Psoas muscle (tissue), 8 donors: ENCODE measurements around the gene PDC. TPM values are rescaled to one million over a fixed set of nuclear protein-coding genes. Genes with fewer than 3 reads are reported as not detected.

Experiments used
- ATAC-seq, 4 donors: fragments of 200-7000 bp; cut with Tn5 transposase; one replicate each; pipeline ENCODE4 v1.9.1; 2020; ENCODE audit warnings: moderate library complexity in 3 of 4, mild to moderate bottlenecking in 2 of 4
- DNase-seq, 2 donors: peaks; one replicate each; pipeline ENCODE4 v3.0.0-alpha.2; 2020
- H3K27ac ChIP-seq: fragments of 200-600 bp; one replicate; pipeline ENCODE4 v1.8.0; 2022
- H3K27me3 ChIP-seq, 3 donors: fragments of 200-600 bp in 1 of 3; one replicate each; pipeline versions ENCODE4 v1.6.1 to v1.8.0; 2013 to 2022; ENCODE audit warnings: low read length in 2 of 3, mild to moderate bottlenecking in 2 of 3, moderate library complexity in 1 of 3; ENCODE audit not compliant: insufficient read depth in 3 of 3
- H3K36me3 ChIP-seq, 2 donors: fragments of 200-600 bp in 1 of 2; one replicate each; pipeline versions ENCODE4 v1.6.1 to v1.8.0; 2013 to 2022; ENCODE audit warnings: low read depth in 1 of 2, mild to moderate bottlenecking in 1 of 2, moderate library complexity in 1 of 2; ENCODE audit not compliant: insufficient read depth in 1 of 2
- H3K4me1 ChIP-seq: fragments of 200-600 bp; one replicate; pipeline ENCODE4 v1.8.0; 2022
- H3K4me3 ChIP-seq: fragments of 200-600 bp; one replicate; pipeline ENCODE4 v1.8.0; 2022; ENCODE audit warnings: mild to moderate bottlenecking
- H3K9me3 ChIP-seq: fragments of 200-600 bp; one replicate; pipeline ENCODE4 v1.8.0; 2022
- WGBS, 3 donors: extraction: QIAGEN DNeasy Blood & Tissue Kit; methylation state at CpG; one replicate each; pipeline versions ENCODE4 v1.1.6 to v1.1.7; 2013; 5-methylcytosine and 5-hydroxymethylcytosine counted together
- intact Hi-C, 2 donors: fragments of 100-400 bp; cut with DNase I; formaldehyde crosslinking; loops; one replicate each; pipeline versions ENCODE4 v1.11.0 to v1.14.2; 2022
- polyA plus RNA-seq, 3 donors: library from polyadenylated mRNA; stranded (reverse); fragments of 200-250 nt; gene quantifications; one replicate each; pipeline ENCODE4 v1.2.3, GENCODE V29; 2013
- total RNA-seq, 4 donors: library from RNA; stranded (reverse); fragmentation: NEBNext Ultra II Directional in 2 of 4; extraction: Animal tissue kit (Norgen Biotek cat#: 25700) in 2 of 4; gene quantifications; one replicate each; pipeline versions ENCODE4 v1.2.1 to v1.2.4, GENCODE V29; 2021 to 2023
- TF ChIP-seq, protein P1 (sequence below): fragments of 200-600 bp; IDR thresholded peaks from one replicate; pipeline ENCODE4 v1.8.0; 2022; ENCODE audit warnings: antibody characterized with exemption
- donor health status: healthy with polysubstance abuse.
- donor health status: DM: no; HTN: no; CAD: no; lungs with moderate emphysema.
- donor health status: Bipolar disorder and iron deficiency.
- donor health status: healthy.
- donor health status: DM: yes; HTN: yes; CAD: no.
- donor health status: DM: no; HTN: no; CAD: no.
- donor health status: DM: no; HTN: no; CAD: no.
- donor health status: DM: yes; HTN: yes; CAD: no.

Gene PDC
- total and polyA plus RNA-seq, 7 donors = not detected

DNA sequence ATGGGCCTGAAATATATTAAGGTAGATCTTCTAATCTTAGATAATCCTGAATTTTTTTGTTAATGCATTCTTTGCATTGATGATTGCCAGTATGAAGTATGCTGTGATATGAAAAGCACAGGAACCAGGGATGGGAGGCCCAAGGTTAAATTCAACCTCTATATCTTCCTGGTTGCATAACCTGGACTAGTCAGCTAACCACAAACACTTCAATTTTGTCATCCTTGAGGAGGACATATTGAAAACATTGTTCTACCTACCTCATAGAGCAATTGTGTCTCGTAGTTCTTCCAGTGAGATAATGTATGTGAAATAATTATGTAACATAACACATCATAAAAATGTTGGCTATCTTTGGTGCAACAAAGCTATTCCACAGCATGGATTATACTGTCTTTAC, 25.6 kb downstream of the PDC start:
- ATAC-seq (no peak), DNase-seq (no peak)
- intact Hi-C loops = no loop called here
- H3K9me3 ChIP-seq = no peaks in the 10 kb centered on the region
- TF ChIP-seq, protein P1, sequence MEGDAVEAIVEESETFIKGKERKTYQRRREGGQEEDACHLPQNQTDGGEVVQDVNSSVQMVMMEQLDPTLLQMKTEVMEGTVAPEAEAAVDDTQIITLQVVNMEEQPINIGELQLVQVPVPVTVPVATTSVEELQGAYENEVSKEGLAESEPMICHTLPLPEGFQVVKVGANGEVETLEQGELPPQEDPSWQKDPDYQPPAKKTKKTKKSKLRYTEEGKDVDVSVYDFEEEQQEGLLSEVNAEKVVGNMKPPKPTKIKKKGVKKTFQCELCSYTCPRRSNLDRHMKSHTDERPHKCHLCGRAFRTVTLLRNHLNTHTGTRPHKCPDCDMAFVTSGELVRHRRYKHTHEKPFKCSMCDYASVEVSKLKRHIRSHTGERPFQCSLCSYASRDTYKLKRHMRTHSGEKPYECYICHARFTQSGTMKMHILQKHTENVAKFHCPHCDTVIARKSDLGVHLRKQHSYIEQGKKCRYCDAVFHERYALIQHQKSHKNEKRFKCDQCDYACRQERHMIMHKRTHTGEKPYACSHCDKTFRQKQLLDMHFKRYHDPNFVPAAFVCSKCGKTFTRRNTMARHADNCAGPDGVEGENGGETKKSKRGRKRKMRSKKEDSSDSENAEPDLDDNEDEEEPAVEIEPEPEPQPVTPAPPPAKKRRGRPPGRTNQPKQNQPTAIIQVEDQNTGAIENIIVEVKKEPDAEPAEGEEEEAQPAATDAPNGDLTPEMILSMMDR = no peak
- WGBS, 3 donors = 91 to 97% (median 93%) methylated on average over 1 of the region's 1 CpG
- H3K4me3 ChIP-seq = no peak overlapping the region
- no peak overlapping the region for H3K27ac ChIP-seq
- no peaks in the 10 kb centered on the region for H3K27me3 ChIP-seq
- H3K4me1 ChIP-seq = no peaks in the 10 kb centered on the region
- peaks cover 0 to 18% of the 10 kb centered on the region in 2 donors for H3K36me3 ChIP-seq

DNA sequence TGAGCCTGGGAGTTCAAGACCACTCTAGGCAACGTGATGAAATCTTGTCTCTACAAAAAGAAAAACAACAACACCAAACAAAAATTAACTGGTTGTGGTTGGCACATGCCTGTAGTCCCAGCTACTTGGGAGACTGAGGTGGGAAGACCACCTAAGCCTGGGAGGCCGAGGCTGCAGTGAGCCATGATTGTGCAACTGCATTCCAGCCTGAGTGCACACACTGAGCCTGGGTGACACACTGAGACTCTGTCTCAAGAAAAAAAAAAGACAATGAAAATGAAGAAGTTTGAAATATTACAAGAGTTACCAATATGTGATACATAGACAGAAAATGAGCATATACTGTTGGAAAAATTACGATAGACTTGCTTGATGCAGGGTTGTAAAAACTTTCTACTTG, 31.9 kb downstream of the PDC start:
- 90 to 96% (median 92%) methylated on average over 3 of the region's 3 CpGs for WGBS, 3 donors
- H3K4me3 ChIP-seq = no peak overlapping the region
- TF ChIP-seq, protein P1 = no peak
- H3K27ac ChIP-seq = no peak overlapping the region
- H3K4me1 ChIP-seq = no peaks in the 10 kb centered on the region
- no peaks in the 10 kb centered on the region for H3K27me3 ChIP-seq
- H3K36me3 ChIP-seq = peaks cover 0 to 27% of the 10 kb centered on the region in 2 donors
- ATAC-seq (no peak), DNase-seq (no peak)
- intact Hi-C loops = no loop called here
- H3K9me3 ChIP-seq = no peaks in the 10 kb centered on the region

DNA sequence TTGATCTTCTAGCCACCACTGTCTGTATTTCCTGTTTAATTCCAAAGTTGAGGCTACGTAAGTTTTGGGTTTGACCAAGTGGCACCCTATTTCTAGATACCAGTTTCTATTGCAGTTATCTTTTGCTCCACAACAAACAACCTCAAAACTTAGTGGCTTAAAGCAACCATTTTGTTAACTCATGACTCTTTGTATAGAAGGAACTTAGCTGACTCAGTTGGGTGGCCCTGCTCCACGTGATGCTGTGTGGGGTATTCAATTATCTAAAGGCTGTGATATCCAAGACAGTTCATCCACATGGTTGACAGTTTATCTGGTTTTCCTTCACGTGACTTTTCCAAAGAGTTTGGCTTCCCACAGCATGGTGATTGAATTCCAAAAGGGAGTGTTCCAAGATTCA, 34.8 kb downstream of the PDC start:
- ATAC-seq (no peak), DNase-seq (no peak)
- 72 to 87% (median 73%) methylated on average over 3 of the region's 3 CpGs for WGBS, 3 donors
- no peak overlapping the region for H3K27ac ChIP-seq
- H3K27me3 ChIP-seq = no peaks in the 10 kb centered on the region
- no peaks in the 10 kb centered on the region for H3K9me3 ChIP-seq
- H3K36me3 ChIP-seq = peaks cover 0 to 27% of the 10 kb centered on the region in 2 donors
- H3K4me1 ChIP-seq = no peaks in the 10 kb centered on the region
- intact Hi-C loops = no loop called here
- TF ChIP-seq, protein P1 = no peak
- H3K4me3 ChIP-seq = no peak overlapping the region

DNA sequence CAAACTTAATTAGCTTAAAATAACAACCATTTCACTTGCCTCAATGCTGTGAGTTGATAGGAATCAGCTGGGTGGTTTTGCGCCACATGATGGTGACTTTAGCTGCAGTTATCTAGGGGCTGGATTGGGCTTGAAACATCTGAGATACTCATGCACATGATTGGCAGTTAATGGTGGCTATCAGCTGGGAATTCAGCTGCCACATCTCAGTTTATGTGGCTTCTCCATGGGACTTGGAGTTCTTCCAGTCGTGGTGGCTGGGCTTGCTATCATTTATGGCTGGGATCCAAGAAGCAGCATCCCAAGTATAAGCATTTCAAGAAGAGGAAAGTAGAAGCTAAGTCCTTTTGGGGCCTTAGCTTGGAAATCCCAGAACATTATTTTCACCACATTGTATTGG, 36.4 kb downstream of the PDC start:
- intact Hi-C loops = no loop called here
- Histone ChIP-seq H3K4me3 (no peak overlapping the region), H3K27me3 (no peaks in the 10 kb centered on the region), H3K36me3 (peaks cover 0 to 38% of the 10 kb centered on the region in 2 donors), H3K4me1 (no peaks in the 10 kb centered on the region), H3K9me3 (no peaks in the 10 kb centered on the region), H3K27ac (no peak overlapping the region)
- TF ChIP-seq, protein P1 = no peak
- ATAC-seq (peak in 3 of 4 donors; percentile 61 to 87 (median 67)), DNase-seq (peak in 1 of 2 donors; percentile 35)
- whole genome bisulfite sequencing, 3 donors = 54 to 63% (median 57%) methylated on average over 2 of the region's 2 CpGs

DNA sequence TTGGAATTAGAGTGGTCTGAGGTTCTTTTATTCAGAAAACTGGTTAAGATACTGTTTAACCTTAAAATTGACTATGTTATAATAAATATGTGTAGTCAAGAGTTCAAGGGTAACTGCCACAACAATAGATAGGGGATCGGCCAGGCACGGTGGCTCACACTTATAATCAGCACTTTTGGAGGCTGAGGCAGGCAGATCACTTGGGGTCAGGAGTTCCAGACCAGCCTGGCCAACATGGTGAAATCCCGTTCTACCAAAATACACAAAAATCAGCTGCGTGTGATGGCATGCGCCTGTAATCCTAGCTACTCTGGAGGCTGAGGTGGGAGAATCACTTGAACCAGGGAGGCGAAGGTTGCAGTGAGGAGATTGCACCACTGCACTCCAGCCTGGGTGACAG, 39.5 kb downstream of the PDC start:
- Histone ChIP-seq H3K9me3 (no peaks in the 10 kb centered on the region), H3K27ac (no peak overlapping the region), H3K4me3 (no peak overlapping the region), H3K36me3 (peaks cover 0 to 44% of the 10 kb centered on the region in 2 donors), H3K27me3 (no peaks in the 10 kb centered on the region), H3K4me1 (no peaks in the 10 kb centered on the region)
- peak in 1 of 2 donors; percentile 17 for DNase-seq
- intact Hi-C loops = no loop called here
- no peak for ATAC-seq
- TF ChIP-seq, protein P1 = no peak
- WGBS, 3 donors = 87 to 94% (median 93%) methylated on average over 6 of the region's 6 CpGs
